HEK293 (cell line): Measurements from ENCODE around the gene CARD10.
A peak's percentile ranks its signal among the peaks of the same experiment; 100 is the strongest.

ENCODE experiments used
- CTCF ChIA-PET: fragments of 350-600 bp; formaldehyde crosslinking; extraction: SDS; loops from one replicate; lab custom pipeline; 2021; ENCODE audit warnings: antibody characterized with exemption; lab: Yijun Ruan, JAX
- POLR2A ChIA-PET: fragments of 300-600 bp; formaldehyde crosslinking; extraction: SDS; loops from one replicate; lab custom pipeline; 2020; ENCODE audit warnings: antibody characterized with exemption, inconsistent platforms; lab: Yijun Ruan, JAX
- H3K27ac ChIP-seq: fragments of 200-500 bp; sonication (Bioruptor generic); 2 replicates; pipeline ENCODE4 v1.5.1; 2014; ENCODE audit warnings: low read depth, low read length, control low read depth, inconsistent platforms; ENCODE audit errors: extremely low read depth
- H3K36me3 ChIP-seq, 2 experiments: fragments of 200-500 bp in 1 of 2; sonication (Bioruptor generic) in 1 of 2; 1 replicate in 1 of 2; 2 replicates in 1 of 2; pipeline ENCODE4 v1.5.1; 2014 to 2017; ENCODE audit warnings: inconsistent platforms in 2 of 2, low read length in 2 of 2; ENCODE audit not compliant: control insufficient read depth in 2 of 2, insufficient read depth in 1 of 2
- H3K4me1 ChIP-seq: fragments of 200-500 bp; sonication (Bioruptor generic); 2 replicates; pipeline ENCODE4 v1.5.1; 2014; ENCODE audit warnings: mild to moderate bottlenecking, low read length, inconsistent platforms; ENCODE audit not compliant: control insufficient read depth, insufficient read depth
- H3K4me3 ChIP-seq: 2 replicates; pipeline ENCODE4 v1.5.1; 2011; ENCODE audit warnings: low read depth, mild to moderate bottlenecking, control low read depth, low read length, moderate library complexity
- H3K9me3 ChIP-seq: fragments of 200-500 bp; sonication (Bioruptor generic); 2 replicates; pipeline ENCODE4 v1.5.1; 2014; ENCODE audit warnings: low read depth, low read length, inconsistent platforms; ENCODE audit not compliant: control insufficient read depth, insufficient read depth
- BCL11B ChIP-seq: fragments of 450-650 bp; formaldehyde crosslinking; IDR thresholded peaks from 2 replicates; pipeline ENCODE4 v1.5.1; 2016; ENCODE audit warnings: low read depth, missing biosample characterization, missing genetic modification characterization
- EGR2 ChIP-seq: fragments of 450-650 bp; formaldehyde crosslinking; IDR thresholded peaks from 2 replicates; pipeline ENCODE4 v1.5.1; 2016; ENCODE audit warnings: low read depth, missing biosample characterization, missing genetic modification characterization
- GLI2 ChIP-seq: fragments of 450-650 bp; formaldehyde crosslinking; IDR thresholded peaks from 2 replicates; pipeline ENCODE4; 2017; ENCODE audit warnings: missing biosample characterization, missing genetic modification characterization, low read depth, borderline replicate concordance
- GLIS2 ChIP-seq: fragments of 450-650 bp; formaldehyde crosslinking; IDR thresholded peaks from 2 replicates; pipeline ENCODE4 v1.5.1; 2016; ENCODE audit warnings: missing biosample characterization, missing genetic modification characterization
- KLF1 ChIP-seq: fragments of 450-650 bp; formaldehyde crosslinking; IDR thresholded peaks from 2 replicates; pipeline ENCODE4 v1.5.1; 2016; ENCODE audit warnings: missing biosample characterization, missing genetic modification characterization
- SP3 ChIP-seq: fragments of 450-650 bp; formaldehyde crosslinking; IDR thresholded peaks from 2 replicates; pipeline ENCODE4 v1.5.1; 2016; ENCODE audit warnings: missing biosample characterization, missing genetic modification characterization
- SP7 ChIP-seq: fragments of 450-650 bp; formaldehyde crosslinking; IDR thresholded peaks from 2 replicates; pipeline ENCODE4 v1.5.1; 2016; ENCODE audit warnings: missing biosample characterization, missing genetic modification characterization
- ZBTB20 ChIP-seq: fragments of 450-650 bp; formaldehyde crosslinking; IDR thresholded peaks from 2 replicates; pipeline ENCODE4 v1.5.1; 2016; ENCODE audit warnings: missing biosample characterization, missing genetic modification characterization
- ZBTB8A ChIP-seq: fragments of 450-650 bp; formaldehyde crosslinking; IDR thresholded peaks from 2 replicates; pipeline ENCODE4 v1.5.1; 2016; ENCODE audit warnings: missing biosample characterization, missing genetic modification characterization
- ZFP41 ChIP-seq: fragments of 450-650 bp; formaldehyde crosslinking; IDR thresholded peaks from 2 replicates; pipeline ENCODE4 v1.5.1; 2016; ENCODE audit warnings: missing biosample characterization, missing genetic modification characterization, borderline replicate concordance
- ZFP69B ChIP-seq: fragments of 450-650 bp; formaldehyde crosslinking; IDR thresholded peaks from 2 replicates; pipeline ENCODE4 v1.5.1; 2016; ENCODE audit warnings: missing biosample characterization, missing genetic modification characterization
- ZIC2 ChIP-seq: fragments of 450-650 bp; formaldehyde crosslinking; IDR thresholded peaks from 2 replicates; pipeline ENCODE4 v1.5.1; 2016; ENCODE audit warnings: missing biosample characterization, missing genetic modification characterization
- ZNF214 ChIP-seq: fragments of 450-650 bp; formaldehyde crosslinking; IDR thresholded peaks from 2 replicates; pipeline ENCODE4 v1.5.1; 2017; ENCODE audit warnings: missing biosample characterization, mild to moderate bottlenecking, missing genetic modification characterization, borderline replicate concordance
- ZNF221 ChIP-seq: fragments of 450-650 bp; formaldehyde crosslinking; IDR thresholded peaks from 2 replicates; pipeline ENCODE4 v1.5.1; 2017; ENCODE audit warnings: missing biosample characterization, missing genetic modification characterization, borderline replicate concordance
- ZNF266 ChIP-seq: fragments of 450-650 bp; formaldehyde crosslinking; IDR thresholded peaks from 2 replicates; pipeline ENCODE4 v1.5.1; 2016; ENCODE audit warnings: missing biosample characterization, missing genetic modification characterization, low read depth
- ZNF521 ChIP-seq: fragments of 450-650 bp; formaldehyde crosslinking; IDR thresholded peaks from 2 replicates; pipeline ENCODE4 v1.5.1; 2017; ENCODE audit warnings: missing biosample characterization, mild to moderate bottlenecking, missing genetic modification characterization
- ZNF544 ChIP-seq: fragments of 450-650 bp; formaldehyde crosslinking; IDR thresholded peaks from 2 replicates; pipeline ENCODE4 v1.5.0; 2017; ENCODE audit warnings: missing biosample characterization, missing genetic modification characterization
- ZNF555 ChIP-seq: fragments of 450-650 bp; formaldehyde crosslinking; conservative IDR thresholded peaks from 2 replicates; pipeline ENCODE4 v1.5.1; 2017; ENCODE audit warnings: missing biosample characterization, mild to moderate bottlenecking, missing genetic modification characterization, inconsistent platforms
- ZNF660 ChIP-seq: fragments of 450-650 bp; IDR thresholded peaks from 2 replicates; pipeline ENCODE4 v1.5.1; 2018; ENCODE audit warnings: missing biosample characterization, mild to moderate bottlenecking, missing genetic modification characterization
- ZNF670 ChIP-seq: fragments of 450-650 bp; formaldehyde crosslinking; IDR thresholded peaks from 2 replicates; pipeline ENCODE4 v1.5.1; 2016; ENCODE audit warnings: missing biosample characterization, missing genetic modification characterization, low read depth
- TF ChIP-seq, protein P1 (sequence below): fragments of 450-650 bp; formaldehyde crosslinking; IDR thresholded peaks from 2 replicates; pipeline ENCODE4 v1.5.1; 2016; ENCODE audit warnings: missing biosample characterization, missing genetic modification characterization
- TF ChIP-seq, protein P2 (sequence below): fragments of 450-650 bp; formaldehyde crosslinking; IDR thresholded peaks from 2 replicates; pipeline ENCODE4 v1.5.1; 2016; ENCODE audit warnings: missing biosample characterization, missing genetic modification characterization
- TF ChIP-seq, protein P3 (sequence below): fragments of 450-650 bp; formaldehyde crosslinking; IDR thresholded peaks from 2 replicates; pipeline ENCODE4 v1.5.1; 2016; ENCODE audit warnings: missing biosample characterization, missing genetic modification characterization
- TF ChIP-seq, protein P4 (sequence below): fragments of 450-650 bp; formaldehyde crosslinking; IDR thresholded peaks from 2 replicates; pipeline ENCODE4 v1.5.1; 2016; ENCODE audit warnings: missing biosample characterization, missing genetic modification characterization
- TF ChIP-seq, protein P5 (sequence below): fragments of 450-650 bp; formaldehyde crosslinking; IDR thresholded peaks from 2 replicates; pipeline ENCODE4 v1.5.1; 2016; ENCODE audit warnings: missing biosample characterization, missing genetic modification characterization
- TF ChIP-seq, protein P6 (sequence below): fragments of 450-650 bp; formaldehyde crosslinking; optimal IDR thresholded peaks from 2 replicates; pipeline ENCODE3; 2016; ENCODE audit warnings: missing biosample characterization, mild to moderate bottlenecking, missing genetic modification characterization
- TF ChIP-seq, protein P7 (sequence below): IDR thresholded peaks from 2 replicates; pipeline ENCODE4 v1.6.1; 2011; ENCODE audit warnings: mild to moderate bottlenecking, low read depth, low read length, borderline replicate concordance

The CARD10 gene

DNA sequence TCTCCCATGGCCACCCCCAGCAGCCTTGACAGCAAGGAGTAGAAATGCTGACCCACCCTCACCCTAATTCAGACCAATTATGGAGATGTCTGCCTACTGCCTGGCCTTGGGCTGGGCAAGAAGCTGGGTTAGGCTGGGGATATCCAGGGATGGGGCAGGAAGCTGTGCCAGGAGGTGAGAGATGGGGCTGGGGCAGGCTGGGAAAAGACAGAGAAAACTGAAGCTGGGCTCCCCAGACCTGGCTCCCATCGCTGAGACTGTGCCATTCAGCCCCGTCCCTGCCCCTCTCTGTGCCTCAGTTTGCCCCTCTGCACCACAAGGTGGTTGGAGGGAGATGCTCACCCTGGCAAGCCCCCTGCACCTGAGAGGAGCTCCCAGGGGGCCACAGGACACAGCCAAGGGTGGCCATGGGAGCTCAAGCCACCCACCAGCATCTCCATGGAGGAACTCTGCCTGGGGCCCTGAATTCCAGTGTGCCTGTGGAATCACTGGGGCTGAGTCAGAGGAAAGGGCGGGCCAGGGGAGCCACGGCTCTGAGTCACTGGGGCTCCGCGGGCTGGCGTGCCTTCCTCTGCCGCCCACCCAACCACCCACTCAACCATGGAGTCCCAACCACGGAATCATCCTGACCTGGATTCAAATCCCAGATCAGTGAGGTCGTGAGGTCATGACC, 6.0 kb upstream of the CARD10 start:
- Histone ChIP-seq H3K9me3 (no peaks in the 10 kb centered on the region), H3K4me3 (no peak overlapping the region), H3K27ac (no peak overlapping the region), H3K4me1 (no peaks in the 10 kb centered on the region), H3K36me3 (no peaks in the 10 kb centered on the region)
- ChIA-PET POLR2A (interaction anchor here (0.5 kb wide), 1 partner anchor 976 kb away, joined by 4 read pairs; no protein-coding TSS in a partner anchor), CTCF (interaction anchor here (0.7 to 1.3 kb wide), 4 partner anchors 13 to 190 kb away, joined by 3 to 4 read pairs (median 3); no protein-coding TSS in a partner anchor)
- TF ChIP-seq ZNF214 (tag by site-specific recombination), result no peak
- TF ChIP-seq ZNF221 (tag by site-specific recombination), result no peak
- TF ChIP-seq ZNF544, result no peak
- no peak for TF ChIP-seq ZFP41 (tag by site-specific recombination)
- TF ChIP-seq, protein P1, sequence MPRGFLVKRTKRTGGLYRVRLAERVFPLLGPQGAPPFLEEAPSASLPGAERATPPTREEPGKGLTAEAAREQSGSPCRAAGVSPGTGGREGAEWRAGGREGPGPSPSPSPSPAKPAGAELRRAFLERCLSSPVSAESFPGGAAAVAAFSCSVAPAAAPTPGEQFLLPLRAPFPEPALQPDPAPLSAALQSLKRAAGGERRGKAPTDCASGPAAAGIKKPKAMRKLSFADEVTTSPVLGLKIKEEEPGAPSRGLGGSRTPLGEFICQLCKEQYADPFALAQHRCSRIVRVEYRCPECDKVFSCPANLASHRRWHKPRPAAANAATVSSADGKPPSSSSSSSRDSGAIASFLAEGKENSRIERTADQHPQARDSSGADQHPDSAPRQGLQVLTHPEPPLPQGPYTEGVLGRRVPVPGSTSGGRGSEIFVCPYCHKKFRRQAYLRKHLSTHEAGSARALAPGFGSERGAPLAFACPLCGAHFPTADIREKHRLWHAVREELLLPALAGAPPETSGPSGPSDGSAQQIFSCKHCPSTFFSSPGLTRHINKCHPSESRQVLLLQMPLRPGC (tag by site-specific recombination), result 0 out of 2 replicates have a peak, but pooled peaks have one; percentile 16
- TF ChIP-seq ZBTB8A (tag by site-specific recombination), result 0 out of 2 replicates have a peak, but pooled peaks have one; percentile 13
- no peak for TF ChIP-seq ZNF555 (tag by site-specific recombination)
- peak; percentile 69 for TF ChIP-seq ZIC2 (tag by site-specific recombination)
- TF ChIP-seq BCL11B (tag by site-specific recombination), result 0 out of 2 replicates have a peak, but pooled peaks have one; percentile 58
- TF ChIP-seq, protein P2, sequence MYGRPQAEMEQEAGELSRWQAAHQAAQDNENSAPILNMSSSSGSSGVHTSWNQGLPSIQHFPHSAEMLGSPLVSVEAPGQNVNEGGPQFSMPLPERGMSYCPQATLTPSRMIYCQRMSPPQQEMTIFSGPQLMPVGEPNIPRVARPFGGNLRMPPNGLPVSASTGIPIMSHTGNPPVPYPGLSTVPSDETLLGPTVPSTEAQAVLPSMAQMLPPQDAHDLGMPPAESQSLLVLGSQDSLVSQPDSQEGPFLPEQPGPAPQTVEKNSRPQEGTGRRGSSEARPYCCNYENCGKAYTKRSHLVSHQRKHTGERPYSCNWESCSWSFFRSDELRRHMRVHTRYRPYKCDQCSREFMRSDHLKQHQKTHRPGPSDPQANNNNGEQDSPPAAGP (tag by site-specific recombination), result peak; percentile 91
- TF ChIP-seq, protein P3, sequence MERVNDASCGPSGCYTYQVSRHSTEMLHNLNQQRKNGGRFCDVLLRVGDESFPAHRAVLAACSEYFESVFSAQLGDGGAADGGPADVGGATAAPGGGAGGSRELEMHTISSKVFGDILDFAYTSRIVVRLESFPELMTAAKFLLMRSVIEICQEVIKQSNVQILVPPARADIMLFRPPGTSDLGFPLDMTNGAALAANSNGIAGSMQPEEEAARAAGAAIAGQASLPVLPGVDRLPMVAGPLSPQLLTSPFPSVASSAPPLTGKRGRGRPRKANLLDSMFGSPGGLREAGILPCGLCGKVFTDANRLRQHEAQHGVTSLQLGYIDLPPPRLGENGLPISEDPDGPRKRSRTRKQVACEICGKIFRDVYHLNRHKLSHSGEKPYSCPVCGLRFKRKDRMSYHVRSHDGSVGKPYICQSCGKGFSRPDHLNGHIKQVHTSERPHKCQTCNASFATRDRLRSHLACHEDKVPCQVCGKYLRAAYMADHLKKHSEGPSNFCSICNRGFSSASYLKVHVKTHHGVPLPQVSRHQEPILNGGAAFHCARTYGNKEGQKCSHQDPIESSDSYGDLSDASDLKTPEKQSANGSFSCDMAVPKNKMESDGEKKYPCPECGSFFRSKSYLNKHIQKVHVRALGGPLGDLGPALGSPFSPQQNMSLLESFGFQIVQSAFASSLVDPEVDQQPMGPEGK, result peak; percentile 55
- TF ChIP-seq, protein P4, sequence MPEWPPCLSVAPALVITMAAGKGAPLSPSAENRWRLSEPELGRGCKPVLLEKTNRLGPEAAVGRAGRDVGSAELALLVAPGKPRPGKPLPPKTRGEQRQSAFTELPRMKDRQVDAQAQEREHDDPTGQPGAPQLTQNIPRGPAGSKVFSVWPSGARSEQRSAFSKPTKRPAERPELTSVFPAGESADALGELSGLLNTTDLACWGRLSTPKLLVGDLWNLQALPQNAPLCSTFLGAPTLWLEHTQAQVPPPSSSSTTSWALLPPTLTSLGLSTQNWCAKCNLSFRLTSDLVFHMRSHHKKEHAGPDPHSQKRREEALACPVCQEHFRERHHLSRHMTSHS, result no peak
- no peak for TF ChIP-seq GLI2 (tag by site-specific recombination)
- TF ChIP-seq, protein P5, sequence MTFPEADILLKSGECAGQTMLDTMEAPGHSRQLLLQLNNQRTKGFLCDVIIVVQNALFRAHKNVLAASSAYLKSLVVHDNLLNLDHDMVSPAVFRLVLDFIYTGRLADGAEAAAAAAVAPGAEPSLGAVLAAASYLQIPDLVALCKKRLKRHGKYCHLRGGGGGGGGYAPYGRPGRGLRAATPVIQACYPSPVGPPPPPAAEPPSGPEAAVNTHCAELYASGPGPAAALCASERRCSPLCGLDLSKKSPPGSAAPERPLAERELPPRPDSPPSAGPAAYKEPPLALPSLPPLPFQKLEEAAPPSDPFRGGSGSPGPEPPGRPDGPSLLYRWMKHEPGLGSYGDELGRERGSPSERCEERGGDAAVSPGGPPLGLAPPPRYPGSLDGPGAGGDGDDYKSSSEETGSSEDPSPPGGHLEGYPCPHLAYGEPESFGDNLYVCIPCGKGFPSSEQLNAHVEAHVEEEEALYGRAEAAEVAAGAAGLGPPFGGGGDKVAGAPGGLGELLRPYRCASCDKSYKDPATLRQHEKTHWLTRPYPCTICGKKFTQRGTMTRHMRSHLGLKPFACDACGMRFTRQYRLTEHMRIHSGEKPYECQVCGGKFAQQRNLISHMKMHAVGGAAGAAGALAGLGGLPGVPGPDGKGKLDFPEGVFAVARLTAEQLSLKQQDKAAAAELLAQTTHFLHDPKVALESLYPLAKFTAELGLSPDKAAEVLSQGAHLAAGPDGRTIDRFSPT (tag by site-specific recombination), result peak; percentile 65
- no peak for TF ChIP-seq ZNF521
- TF ChIP-seq KLF1 (tag by site-specific recombination), result peak; percentile 68
- TF ChIP-seq SP3, result no peak
- peak; percentile 94 for TF ChIP-seq EGR2 (tag by site-specific recombination)
- TF ChIP-seq ZBTB20 (tag by site-specific recombination), result peak; percentile 62
- peak; percentile 75 for TF ChIP-seq SP7
- peak; percentile 77 for TF ChIP-seq GLIS2 (tag by site-specific recombination)
- TF ChIP-seq, protein P6, sequence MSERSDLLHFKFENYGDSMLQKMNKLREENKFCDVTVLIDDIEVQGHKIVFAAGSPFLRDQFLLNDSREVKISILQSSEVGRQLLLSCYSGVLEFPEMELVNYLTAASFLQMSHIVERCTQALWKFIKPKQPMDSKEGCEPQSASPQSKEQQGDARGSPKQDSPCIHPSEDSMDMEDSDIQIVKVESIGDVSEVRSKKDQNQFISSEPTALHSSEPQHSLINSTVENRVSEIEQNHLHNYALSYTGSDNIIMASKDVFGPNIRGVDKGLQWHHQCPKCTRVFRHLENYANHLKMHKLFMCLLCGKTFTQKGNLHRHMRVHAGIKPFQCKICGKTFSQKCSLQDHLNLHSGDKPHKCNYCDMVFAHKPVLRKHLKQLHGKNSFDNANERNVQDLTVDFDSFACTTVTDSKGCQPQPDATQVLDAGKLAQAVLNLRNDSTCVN, result no peak
- TF ChIP-seq ZNF660 (tag by site-specific recombination), result no peak
- TF ChIP-seq ZFP69B (tag by site-specific recombination), result no peak
- TF ChIP-seq ZNF670 (tag by site-specific recombination), result no peak
- no peak for TF ChIP-seq ZNF266 (tag by site-specific recombination)
- TF ChIP-seq, protein P7, sequence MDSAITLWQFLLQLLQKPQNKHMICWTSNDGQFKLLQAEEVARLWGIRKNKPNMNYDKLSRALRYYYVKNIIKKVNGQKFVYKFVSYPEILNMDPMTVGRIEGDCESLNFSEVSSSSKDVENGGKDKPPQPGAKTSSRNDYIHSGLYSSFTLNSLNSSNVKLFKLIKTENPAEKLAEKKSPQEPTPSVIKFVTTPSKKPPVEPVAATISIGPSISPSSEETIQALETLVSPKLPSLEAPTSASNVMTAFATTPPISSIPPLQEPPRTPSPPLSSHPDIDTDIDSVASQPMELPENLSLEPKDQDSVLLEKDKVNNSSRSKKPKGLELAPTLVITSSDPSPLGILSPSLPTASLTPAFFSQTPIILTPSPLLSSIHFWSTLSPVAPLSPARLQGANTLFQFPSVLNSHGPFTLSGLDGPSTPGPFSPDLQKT, result no peak
